Activated CD8-positive, alpha-beta memory T cell treated with anti-CD3 and anti-CD28 coated beads for 1 hour (primary cell): ENCODE data around the gene CYP19A1.
"Not testable (repeated sequence)": the region's sequence is repeated elsewhere in the genome, so short reads cannot be mapped to it uniquely, and the experiment has no call there.

Source experiments
- DNase-seq, 2 donors: peaks; one replicate each; pipeline ENCODE4 v3.0.0-alpha.2; 2020; ENCODE audit warnings: low read depth in 1 of 2; ENCODE audit errors: extremely low read depth in 1 of 2

The CYP19A1 gene

GRCh38 chr15:51265037-51265555 is 73.3 kb downstream of the CYP19A1 start:
- no peak for DNase-seq

- no peak for DNase-seq
These were observed 74.7 kb downstream of the CYP19A1 start for GRCh38 chr15:51263726-51264125.

GRCh38 chr15:51263116-51263515 is 75.3 kb downstream of the CYP19A1 start:
- no peak for DNase-seq

GRCh38 chr15:51262463-51262862 is 75.9 kb downstream of the CYP19A1 start:
- DNase-seq = no peak

- not testable (repeated sequence) for DNase-seq
These were observed 77.3 kb downstream of the CYP19A1 start for GRCh38 chr15:51261113-51261512.

GRCh38 chr15:51260202-51260601 is 78.2 kb downstream of the CYP19A1 start:
- DNase-seq = no peak

GRCh38 chr15:51255533-51255932 is 82.9 kb downstream of the CYP19A1 start:
- no peak for DNase-seq

GRCh38 chr15:51253366-51253765 is 85.0 kb downstream of the CYP19A1 start:
- no peak for DNase-seq

GRCh38 chr15:51252671-51253070 is 85.7 kb downstream of the CYP19A1 start:
- DNase-seq = no peak

GRCh38 chr15:51251556-51251955 is 86.8 kb downstream of the CYP19A1 start:
- no peak for DNase-seq

- no peak for DNase-seq
These were observed 88.0 kb downstream of the CYP19A1 start for GRCh38 chr15:51250217-51251011.

GRCh38 chr15:51245628-51246027 is 92.8 kb downstream of the CYP19A1 start:
- DNase-seq = no peak

- no peak for DNase-seq
These were observed 94.0 kb downstream of the CYP19A1 start for GRCh38 chr15:51244423-51244869.

GRCh38 chr15:51243774-51244173 is 94.6 kb downstream of the CYP19A1 start:
- DNase-seq = no peak

- no peak for DNase-seq
These were observed 98.3 kb downstream of the CYP19A1 start for GRCh38 chr15:51240066-51240465.

- no peak for DNase-seq
These were observed 100.6 kb downstream of the CYP19A1 start for GRCh38 chr15:51237816-51238215.

GRCh38 chr15:51234176-51234927 is 104.0 kb downstream of the CYP19A1 start:
- no peak for DNase-seq

- DNase-seq = no peak
These were observed 105.8 kb downstream of the CYP19A1 start for GRCh38 chr15:51232581-51232980.

GRCh38 chr15:51229907-51230330 is 108.5 kb downstream of the CYP19A1 start:
- DNase-seq = no peak

GRCh38 chr15:51227940-51228732 is 110.3 kb downstream of the CYP19A1 start:
- DNase-seq = no peak
